Embryonic facial prominence (tissue), 1 donor: ENCODE data around the gene RAVER2.
"Not testable (repeated sequence)": the region's sequence is repeated elsewhere in the genome, so short reads cannot be mapped to it uniquely, and the experiment has no call there.

Experiments used
- DNase-seq: peaks from one replicate; pipeline ENCODE4 v3.0.0-alpha.2; 2016; ENCODE audit errors: extremely low spot score

RAVER2 gene

GRCh38 chr1:64744492-64745180, at the start of gene RAVER2:
Gene RAVER2 (plus strand): TSS chr1:64745075. CDS start chr1:64745173, 98 bp downstream.
- DNase-seq = peak; percentile 60

- no peak for DNase-seq
These were observed 48.0 kb upstream of the RAVER2 start for GRCh38 chr1:64696879-64697278.

GRCh38 chr1:64699327-64699726, 45.5 kb upstream of the RAVER2 start:
- no peak for DNase-seq

GRCh38 chr1:64701071-64701470, 43.8 kb upstream of the RAVER2 start:
- DNase-seq = no peak

- DNase-seq = no peak
These were observed 43.0 kb upstream of the RAVER2 start for GRCh38 chr1:64701886-64702285.

GRCh38 chr1:64702670-64703069, 42.2 kb upstream of the RAVER2 start:
- not testable (repeated sequence) for DNase-seq

GRCh38 chr1:64703600-64703999, 41.3 kb upstream of the RAVER2 start:
- no peak for DNase-seq

GRCh38 chr1:64705591-64705990, 39.3 kb upstream of the RAVER2 start:
- no peak for DNase-seq

GRCh38 chr1:64711266-64711665, 33.6 kb upstream of the RAVER2 start:
- DNase-seq = no peak

- no peak for DNase-seq
These were observed 32.8 kb upstream of the RAVER2 start for GRCh38 chr1:64712049-64712448.

GRCh38 chr1:64715186-64715585, 29.7 kb upstream of the RAVER2 start:
- DNase-seq = no peak

GRCh38 chr1:64721135-64721534, 23.7 kb upstream of the RAVER2 start:
- DNase-seq = no peak

GRCh38 chr1:64721576-64722145, 23.2 kb upstream of the RAVER2 start:
- no peak for DNase-seq

- no peak for DNase-seq
These were observed 17.0 kb upstream of the RAVER2 start for GRCh38 chr1:64727861-64728260.

- no peak for DNase-seq
These were observed 11.1 kb upstream of the RAVER2 start for GRCh38 chr1:64733581-64734286.

- DNase-seq = no peak
These were observed 10.6 kb upstream of the RAVER2 start for GRCh38 chr1:64734287-64734652.

- DNase-seq = not testable (repeated sequence)
These were observed 4.2 kb upstream of the RAVER2 start for GRCh38 chr1:64740687-64741086.

- no peak for DNase-seq
These were observed 852 bp upstream of the RAVER2 start for GRCh38 chr1:64743954-64744491.

- DNase-seq = no peak
These were observed 508 bp downstream of the RAVER2 start for GRCh38 chr1:64745181-64745985.

- peak; percentile 45 for DNase-seq
These were observed 1.4 kb downstream of the RAVER2 start for GRCh38 chr1:64745986-64746940.

GRCh38 chr1:64748222-64748621, 3.3 kb downstream of the RAVER2 start:
- no peak for DNase-seq
